ENCODE measurements around the gene FUT4.
"Not testable (repeated sequence)": the region's sequence is repeated elsewhere in the genome, so short reads cannot be mapped to it uniquely, and the experiment has no call there.

Gene FUT4

DNA sequence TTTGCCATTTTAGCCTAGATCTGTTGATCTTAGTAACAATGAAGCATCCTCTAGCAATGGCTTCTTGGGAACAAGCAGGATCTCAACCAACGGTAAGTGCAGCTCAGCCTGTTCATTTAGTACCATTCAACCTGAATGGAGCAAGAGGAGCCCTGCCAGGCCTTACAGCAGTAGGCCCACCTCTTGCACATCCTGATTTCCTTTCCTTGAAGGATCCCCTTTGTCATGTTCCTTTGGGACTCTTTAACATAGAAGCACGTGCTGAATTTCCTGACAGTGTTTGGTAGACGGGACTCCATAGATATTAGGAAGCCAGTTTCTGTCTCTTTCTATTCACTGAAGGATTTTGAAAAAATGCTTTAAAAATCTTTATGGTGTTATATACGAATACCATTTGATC is 25.0 kb downstream of the FUT4 start:
- no peak for DNase-seq

DNA sequence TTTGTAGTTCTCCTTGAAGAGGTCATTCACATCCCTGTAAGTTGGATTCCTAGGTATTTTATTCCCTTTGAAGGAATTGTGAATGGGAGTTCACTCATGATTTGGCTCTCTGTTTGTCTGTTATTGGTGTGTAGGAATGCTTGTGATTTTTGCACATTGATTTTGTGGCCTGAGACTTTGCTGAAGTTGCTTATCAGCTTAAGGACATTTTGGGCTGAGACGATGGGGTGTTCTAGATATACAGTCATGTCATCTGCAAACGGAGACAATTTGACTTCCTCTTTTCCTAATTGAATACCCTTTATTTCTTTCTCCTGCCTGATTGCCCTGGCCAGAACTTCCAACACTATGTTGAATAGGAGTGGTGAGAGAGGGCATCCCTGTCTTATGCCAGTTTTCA is 29.3 kb downstream of the FUT4 start:
- DNase-seq: not testable (repeated sequence)

DNA sequence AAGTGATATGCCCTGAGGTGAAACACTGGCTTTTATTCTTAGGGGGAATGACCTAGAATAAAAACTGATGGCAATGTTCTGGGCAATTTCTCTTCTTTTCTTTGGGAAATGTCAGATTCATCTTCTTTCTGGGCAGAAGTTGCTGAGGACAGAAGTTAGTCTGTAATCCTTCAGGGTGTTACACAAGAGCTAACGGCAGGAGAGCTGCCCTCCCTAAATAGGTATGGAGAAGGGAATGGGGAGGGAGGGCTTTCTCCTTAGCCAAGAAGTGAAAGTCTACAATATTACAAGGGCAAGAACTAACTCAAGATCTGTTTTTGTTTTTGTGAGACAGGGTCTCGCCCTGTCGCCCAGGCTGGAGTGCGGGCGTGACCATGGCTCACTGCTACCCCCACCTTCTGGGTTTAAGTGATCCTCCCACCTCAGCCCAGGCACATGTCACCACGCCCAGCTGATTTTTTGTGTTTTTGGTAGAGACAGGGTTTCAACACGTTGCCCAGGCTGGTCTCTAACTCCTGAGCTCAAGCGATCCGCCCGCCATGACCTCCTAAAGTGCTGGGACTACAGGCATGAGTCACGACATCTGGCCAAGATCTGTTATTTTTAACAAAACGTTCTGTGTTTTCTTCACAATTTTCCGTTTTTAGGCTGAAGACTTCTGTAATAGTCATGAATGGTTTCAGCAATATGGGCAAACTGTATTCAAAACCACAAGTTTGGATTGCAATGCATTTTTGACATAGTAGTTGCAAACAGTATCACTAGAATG is 30.7 kb downstream of the FUT4 start:
- no peak for DNase-seq

DNA sequence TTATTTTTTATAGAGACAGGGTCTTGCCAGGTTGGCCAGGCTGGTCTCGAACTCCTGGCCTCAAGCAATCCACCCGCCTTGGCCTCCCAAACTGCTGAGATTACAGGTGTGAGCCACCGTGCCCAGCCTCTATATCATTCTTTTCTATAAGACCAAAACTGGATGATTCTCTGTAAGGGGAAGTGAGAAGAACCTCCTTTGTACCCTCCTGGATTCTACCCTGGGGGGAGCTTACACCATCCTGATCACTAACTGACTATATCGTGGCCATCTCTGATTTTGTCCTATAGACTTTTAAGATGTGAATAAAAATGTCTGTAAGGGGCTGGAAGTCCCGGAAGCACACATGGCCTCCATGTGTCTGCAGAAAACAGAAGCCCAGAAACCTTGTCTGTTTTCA is 32.6 kb downstream of the FUT4 start:
- DNase-seq: no peak

DNA sequence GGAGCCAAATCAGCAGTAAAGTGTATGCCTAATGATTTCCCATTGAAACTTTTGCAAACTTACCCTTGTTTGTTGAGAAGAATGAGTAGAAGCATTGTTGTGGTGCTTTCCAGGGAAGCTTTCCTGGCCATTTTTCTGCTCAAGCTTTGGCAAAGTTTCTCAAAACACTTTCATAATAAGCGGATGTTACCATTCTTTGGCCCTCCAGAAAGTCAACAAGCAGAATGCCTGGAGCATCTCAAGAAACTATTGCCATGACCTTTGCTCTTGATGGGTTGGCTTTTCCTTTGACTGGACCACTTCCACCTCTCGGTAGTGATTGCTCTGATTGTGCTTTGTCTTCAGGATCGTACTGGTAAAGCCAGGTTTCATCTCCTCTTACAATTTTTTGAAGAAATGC is 34.1 kb downstream of the FUT4 start:
- DNase-seq: no peak

DNA sequence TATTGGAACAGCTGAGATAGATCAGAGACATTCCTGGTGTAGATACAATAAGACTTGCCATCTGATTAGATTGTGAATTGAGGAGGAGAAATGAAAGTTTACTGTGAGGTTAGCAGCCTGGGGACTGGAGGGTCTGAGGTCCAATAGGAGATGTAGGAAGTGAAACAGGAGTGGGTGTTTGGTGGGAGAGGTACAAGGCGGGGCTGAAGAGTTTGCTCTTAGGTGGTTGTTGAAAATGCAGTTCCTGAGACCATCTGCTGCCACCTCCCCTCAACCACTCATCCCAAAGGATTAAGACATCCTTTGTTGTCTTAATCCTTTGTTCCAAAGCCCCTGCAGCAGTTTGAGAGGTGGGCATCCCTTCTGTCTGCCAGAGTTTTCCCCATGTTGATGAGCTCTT is 38.2 kb downstream of the FUT4 start:
- DNase-seq: no peak

DNA sequence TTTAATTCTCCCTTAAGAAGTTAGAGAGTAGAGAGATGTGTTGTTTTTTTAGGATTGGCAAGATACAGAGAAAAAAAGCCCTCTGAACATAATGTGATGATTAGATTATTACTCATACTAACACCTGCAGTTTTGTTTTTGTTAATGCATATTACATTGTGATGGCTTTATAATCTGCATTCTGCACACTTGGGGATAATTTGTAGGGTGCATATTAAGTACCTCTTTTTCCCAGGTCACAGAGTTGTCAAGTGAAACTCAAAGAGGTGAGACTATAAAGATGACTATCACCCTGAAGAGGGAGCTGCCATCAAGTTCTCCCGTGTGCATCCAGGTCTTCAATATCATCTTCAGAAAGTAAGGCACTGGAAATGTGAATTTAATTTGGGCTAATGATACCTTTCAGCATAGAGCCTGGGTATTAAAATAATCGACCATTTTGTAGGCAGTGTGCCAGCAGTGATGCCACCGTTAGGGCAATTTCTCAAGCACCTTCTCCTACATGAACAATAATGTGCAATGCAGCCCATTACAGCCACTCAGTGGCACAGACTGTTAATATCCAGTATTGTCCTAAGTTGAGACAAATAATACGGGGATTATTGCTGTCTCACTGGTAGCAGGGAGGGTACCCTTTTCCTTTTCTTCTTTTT is 39.6 kb downstream of the FUT4 start:
- DNase-seq: no peak

DNA sequence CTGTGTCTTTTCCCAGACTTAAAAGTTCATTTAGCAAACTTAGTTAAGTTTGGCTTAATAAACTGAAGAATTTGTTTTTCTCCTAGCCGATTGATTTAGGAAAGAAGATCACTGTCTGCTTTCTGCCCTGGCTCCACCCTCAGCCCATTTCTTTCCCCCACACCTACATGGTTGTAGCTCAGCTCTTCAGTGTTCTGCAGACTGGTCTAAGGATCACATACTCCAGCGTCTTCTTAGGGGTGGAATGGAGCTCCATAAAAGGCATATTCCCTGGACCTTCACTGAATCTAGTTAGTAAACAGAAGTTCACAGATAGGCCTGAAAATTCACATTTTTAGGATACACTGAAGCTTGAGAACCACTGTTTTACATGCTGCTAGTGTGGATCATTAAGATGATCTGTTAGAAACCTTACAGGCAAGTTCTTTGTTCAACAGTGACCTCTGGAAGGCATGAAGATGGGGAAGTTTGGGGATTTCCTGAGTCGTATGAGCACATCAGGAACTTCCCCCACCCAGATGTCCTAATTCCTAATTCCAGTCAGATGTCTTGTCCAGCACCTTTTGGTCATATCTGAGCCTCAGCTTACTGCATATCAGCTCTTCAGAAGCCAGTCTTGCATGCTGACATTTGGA is 40.3 kb downstream of the FUT4 start:
- no peak for DNase-seq

DNA sequence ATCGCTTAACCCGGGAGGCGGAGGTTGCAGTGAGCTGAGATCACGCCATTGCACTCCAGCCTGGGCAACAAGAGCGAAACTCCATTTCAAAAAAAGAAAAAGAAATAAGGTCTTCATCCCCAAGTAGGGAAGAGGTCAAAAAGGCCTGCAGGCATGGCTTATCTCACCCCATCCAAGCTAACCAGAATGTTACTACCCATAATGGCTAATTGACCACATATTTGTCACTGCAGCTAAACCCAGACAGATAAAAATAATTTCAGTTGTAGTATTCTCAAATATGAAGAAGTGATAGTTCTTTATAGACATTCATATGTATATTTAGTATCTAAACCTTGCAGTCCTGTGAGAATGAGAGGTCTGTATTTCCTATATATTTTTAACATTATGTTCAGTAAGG is 41.3 kb downstream of the FUT4 start:
- DNase-seq: no peak

DNA sequence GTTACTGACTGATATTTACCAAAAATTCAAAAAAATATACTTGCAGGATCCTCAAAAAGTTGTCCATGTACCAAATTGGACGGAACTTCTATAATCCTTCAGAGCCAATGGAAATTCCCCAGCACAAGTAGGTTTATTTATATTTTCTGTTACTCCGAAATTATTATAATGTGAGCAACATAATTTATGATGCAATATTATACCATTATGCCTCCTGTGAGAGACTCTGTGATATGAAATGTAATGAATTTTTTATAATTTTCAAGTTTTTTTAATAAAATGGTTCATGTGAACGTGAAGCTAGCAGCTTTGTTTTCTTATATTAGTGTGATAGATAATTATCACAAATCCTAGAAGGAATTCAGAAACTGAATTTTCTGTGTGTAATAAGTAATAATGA is 41.7 kb downstream of the FUT4 start:
- DNase-seq: no peak

DNA sequence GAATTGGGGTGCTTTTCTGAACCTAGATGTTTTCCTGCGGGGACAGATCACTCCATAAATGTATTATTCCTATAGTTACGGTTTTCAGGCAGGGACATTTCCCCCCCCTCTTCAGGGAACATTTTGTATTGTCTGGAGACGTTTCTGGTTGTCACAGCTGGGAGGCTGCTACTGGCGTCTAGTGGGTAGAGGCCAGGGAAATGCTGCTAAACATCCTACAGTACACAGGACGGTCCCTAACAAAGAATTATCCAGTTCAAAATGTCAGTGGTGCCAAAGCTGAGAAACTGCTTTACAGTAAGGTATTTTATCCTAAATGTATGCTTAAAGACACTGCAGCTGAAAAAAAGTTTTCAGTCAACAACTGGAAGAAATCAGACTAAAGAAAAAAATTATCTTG is 42.8 kb downstream of the FUT4 start:
- DNase-seq: no peak

DNA sequence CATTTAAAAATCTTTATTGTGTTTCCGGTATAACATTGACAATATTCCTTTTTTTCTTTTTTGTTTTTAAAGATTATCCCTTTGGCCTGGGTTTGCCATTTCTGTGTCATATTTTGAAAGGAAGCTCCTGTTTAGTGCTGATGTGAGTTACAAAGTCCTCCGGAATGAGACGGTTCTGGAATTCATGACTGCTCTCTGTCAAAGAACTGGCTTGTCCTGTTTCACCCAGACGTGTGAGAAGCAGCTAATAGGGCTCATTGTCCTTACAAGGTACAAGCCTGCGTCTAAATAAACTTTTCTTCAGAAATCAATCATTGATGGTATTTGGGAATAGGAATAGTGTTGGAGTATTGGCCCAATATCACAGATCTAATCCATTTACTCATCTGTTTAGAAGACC is 43.3 kb downstream of the FUT4 start:
- no peak for DNase-seq

DNA sequence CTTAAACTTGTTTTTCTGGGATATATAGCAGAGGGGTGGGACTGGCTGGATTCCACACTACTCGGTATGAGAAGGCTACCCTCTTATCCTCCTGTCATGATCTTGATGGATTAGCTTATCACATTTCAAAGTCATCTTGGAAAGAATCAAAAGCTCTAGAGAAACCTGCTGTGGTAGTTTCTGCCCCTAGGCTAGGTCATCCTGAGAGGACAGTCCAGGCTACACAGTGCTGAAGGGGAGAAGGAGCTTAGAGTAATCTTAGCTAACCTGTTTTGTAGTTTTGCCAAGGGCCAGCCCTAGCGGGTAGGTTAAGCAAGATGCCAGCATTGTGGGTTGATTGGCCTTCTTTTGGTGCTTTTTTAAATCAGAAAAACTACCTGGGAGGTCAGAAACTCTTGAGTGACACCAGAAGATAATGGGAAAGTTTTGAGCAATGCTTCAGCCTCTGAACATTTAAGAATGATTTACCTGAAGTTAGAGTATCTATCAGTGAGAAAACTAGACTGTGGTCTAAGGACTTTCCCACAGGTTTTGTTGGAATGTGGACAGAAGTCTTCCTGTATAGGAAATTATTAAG is 44.7 kb downstream of the FUT4 start:
- DNase-seq: no peak

DNA sequence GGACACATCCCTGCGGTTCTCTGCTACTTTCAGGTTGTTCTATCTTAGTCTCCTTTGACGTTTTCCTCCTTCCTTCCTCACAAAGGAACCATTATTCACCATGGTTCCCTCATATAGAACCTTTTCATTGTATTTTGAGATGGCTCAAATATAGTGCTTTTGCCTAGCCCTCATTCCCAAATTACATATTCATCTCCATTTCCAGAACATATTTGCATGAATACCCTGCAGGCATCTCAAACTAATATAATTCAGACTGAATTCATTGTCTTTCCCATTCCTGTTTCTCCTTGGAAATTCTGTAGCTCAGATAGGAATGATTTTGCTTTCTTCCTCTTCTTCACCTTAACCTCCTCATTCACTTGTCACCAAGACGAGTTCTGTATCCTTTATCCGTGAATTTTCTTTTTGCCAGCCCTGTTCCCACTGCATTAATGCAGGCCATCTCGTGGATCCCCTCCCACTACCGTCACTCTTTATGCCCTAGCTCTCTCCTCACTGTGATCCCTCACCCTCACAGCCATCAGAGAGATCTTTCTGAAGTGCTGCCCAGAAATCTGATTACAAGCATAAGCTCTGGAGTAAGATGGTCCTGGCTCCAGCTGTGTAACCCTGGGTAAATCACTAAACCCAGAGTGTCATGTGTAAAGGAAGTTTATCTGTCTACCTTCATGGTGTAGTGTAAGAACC is 46.8 kb downstream of the FUT4 start:
- DNase-seq: no peak

DNA sequence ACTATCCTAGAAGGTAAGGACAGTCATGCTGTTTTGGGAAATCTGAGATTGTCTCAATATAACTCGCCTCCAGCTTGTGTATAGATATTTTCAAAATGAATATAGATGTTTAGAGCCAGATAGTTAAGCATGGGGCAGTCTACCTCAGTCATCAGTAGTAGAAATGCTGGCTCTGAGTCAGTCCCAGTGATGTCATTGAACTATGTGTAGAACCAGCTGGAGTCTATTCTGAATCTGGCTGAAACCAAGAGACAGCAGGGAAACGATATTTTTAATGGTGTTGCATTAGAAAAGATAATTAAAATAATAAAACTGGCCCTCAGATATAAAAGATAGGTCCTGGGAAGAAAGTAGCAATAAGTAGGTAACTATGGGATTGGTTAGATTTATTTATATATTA is 49.3 kb downstream of the FUT4 start:
- no peak for DNase-seq

DNA sequence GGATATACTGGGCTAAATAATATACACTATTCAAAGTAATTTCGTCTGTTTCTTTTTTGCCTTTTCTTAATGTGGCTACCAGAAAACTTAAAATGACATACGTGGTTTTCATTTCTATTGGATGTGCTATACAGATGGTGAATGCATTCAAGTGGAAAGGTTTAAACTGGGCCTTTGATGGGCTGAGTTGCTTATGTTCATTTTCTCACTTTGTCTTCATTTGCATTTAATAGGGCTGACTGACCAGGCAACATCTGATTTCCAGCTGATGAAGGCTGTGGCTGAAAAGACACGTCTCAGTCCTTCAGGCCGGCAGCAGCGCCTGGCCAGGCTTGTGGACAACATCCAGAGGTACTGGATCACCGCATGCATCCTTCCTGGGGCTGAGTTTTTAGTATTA is 51.4 kb downstream of the FUT4 start:
- DNase-seq: no peak

DNA sequence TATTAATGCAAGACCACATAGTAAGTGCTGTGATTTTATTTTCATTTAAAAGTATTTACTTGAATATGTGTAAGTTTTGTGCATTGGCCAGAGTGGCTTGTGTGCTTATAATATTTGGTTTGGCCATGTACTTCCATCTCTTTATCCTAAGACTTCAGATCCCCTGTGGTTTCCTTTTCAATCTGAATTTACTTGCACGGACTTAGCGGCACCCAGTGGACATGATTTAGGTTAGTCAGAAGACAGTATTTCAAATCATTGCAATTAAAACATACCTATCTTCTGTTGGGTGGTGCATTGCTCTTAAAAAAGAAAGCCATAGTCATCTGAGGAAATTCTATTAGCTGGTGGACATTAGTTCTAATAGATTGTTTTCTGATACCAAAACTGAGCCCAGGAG is 54.2 kb downstream of the FUT4 start:
- no peak for DNase-seq

Measured in stimulated activated CD8-positive, alpha-beta memory T cell treated with anti-CD3 and anti-CD28 coated beads, Interleukin-4, amount 100 ng/mL, for 48 hours (primary cell).